Loucy (cell line): ENCODE results near the gene ACLY.
A peak's percentile ranks its signal among the peaks of the same experiment; 100 is the strongest.

ENCODE experiments used
- H2AFZ ChIP-seq: fragments of 200-600 bp; sonication (generic); 2 replicates; pipeline ENCODE4 v1.6.0; 2016; ENCODE audit warnings: antibody characterized with exemption, mild to moderate bottlenecking, low read length, moderate library complexity
- H3F3A ChIP-seq: fragments of 200-600 bp; 2 replicates; pipeline ENCODE4 v1.6.0; 2016; ENCODE audit warnings: antibody characterized with exemption, low read depth, mild to moderate bottlenecking
- H3K27me3 ChIP-seq: fragments of 200-600 bp; sonication (generic); 2 replicates; pipeline ENCODE4 v1.6.1; 2014; ENCODE audit warnings: low read length, mild to moderate bottlenecking; ENCODE audit not compliant: insufficient read depth, poor library complexity, severe bottlenecking
- H3K36me3 ChIP-seq: fragments of 200-600 bp; sonication (generic); 2 replicates; pipeline ENCODE4 v1.6.1; 2016; ENCODE audit warnings: low read length; ENCODE audit not compliant: insufficient read depth
- H3K4me1 ChIP-seq: fragments of 200-600 bp; sonication (generic); 2 replicates; pipeline ENCODE4 v1.5.1; 2014; ENCODE audit warnings: low read length, mild to moderate bottlenecking; ENCODE audit not compliant: insufficient read depth, poor library complexity, severe bottlenecking
- H3K4me2 ChIP-seq: fragments of 200-600 bp; sonication (generic); 2 replicates; pipeline ENCODE4 v1.6.0; 2014; ENCODE audit warnings: antibody characterized with exemption, low read length, low read depth, mild to moderate bottlenecking; ENCODE audit not compliant: poor library complexity, severe bottlenecking
- H3K4me3 ChIP-seq: fragments of 200-600 bp; sonication (generic); 2 replicates; pipeline ENCODE4 v1.5.1; 2014; ENCODE audit warnings: low read length, mild to moderate bottlenecking, mixed read lengths; ENCODE audit not compliant: poor library complexity, severe bottlenecking
- H3K79me2 ChIP-seq: fragments of 200-600 bp; sonication (generic); 2 replicates; pipeline ENCODE4 v1.6.1; 2014; ENCODE audit warnings: low read length; ENCODE audit not compliant: insufficient read depth
- H3K9ac ChIP-seq: fragments of 200-600 bp; sonication (generic); 2 replicates; pipeline ENCODE4 v1.6.0; 2014; ENCODE audit warnings: mild to moderate bottlenecking, low read depth, low read length, moderate library complexity; ENCODE audit not compliant: poor library complexity, severe bottlenecking
- H3K9me2 ChIP-seq: fragments of 200-600 bp; sonication (generic); replicated peaks from 2 replicates; pipeline ENCODE4 v1.6.1; 2016; ENCODE audit warnings: low read depth, low read length, mixed read lengths
- H3K9me3 ChIP-seq: fragments of 200-600 bp; sonication (generic); 2 replicates; pipeline ENCODE4 v1.6.1; 2014; ENCODE audit warnings: mild to moderate bottlenecking, antibody characterized with exemption, low read length, low read depth; ENCODE audit not compliant: insufficient read depth
- H4K20me1 ChIP-seq: fragments of 200-600 bp; sonication (generic); 2 replicates; pipeline ENCODE4 v1.6.0; 2014; ENCODE audit warnings: antibody characterized with exemption, low read length, mild to moderate bottlenecking; ENCODE audit not compliant: insufficient read depth, poor library complexity, severe bottlenecking
- EZH2phosphoT487 ChIP-seq: fragments of 200-600 bp; IDR thresholded peaks from 2 replicates; pipeline ENCODE4 v1.6.1; 2018; ENCODE audit warnings: antibody characterized with exemption, mild to moderate bottlenecking, moderate library complexity, borderline replicate concordance
- TF ChIP-seq, protein P1 (sequence below): fragments of 200-600 bp; sonication (generic); conservative IDR thresholded peaks from 2 replicates; pipeline ENCODE4 v1.5.1; 2014; ENCODE audit warnings: mild to moderate bottlenecking, antibody characterized with exemption, low read length

Gene ACLY

DNA sequence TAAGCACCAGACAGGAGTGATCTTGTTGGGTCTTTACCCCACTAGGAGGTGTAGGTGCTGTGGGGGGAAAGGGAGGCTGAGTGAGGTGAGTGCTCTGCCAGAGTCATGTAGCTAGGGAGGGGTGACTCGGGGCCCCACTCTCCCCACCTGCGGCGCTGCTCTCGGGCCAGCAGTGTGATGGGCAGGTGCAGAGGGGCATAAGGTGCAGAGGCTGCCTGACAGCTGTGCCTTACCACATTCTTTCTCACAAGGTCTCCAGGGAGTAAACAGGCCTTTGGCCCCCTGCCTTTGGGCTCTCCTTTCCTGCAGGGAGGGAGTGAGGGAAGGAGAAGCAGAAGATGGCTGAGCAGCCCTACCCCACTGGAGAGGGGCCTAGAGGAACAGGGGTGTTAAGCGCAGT lies 43.4 kb upstream of the ACLY start:
- no peak for TF ChIP-seq EZH2phosphoT487
- TF ChIP-seq, protein P1, sequence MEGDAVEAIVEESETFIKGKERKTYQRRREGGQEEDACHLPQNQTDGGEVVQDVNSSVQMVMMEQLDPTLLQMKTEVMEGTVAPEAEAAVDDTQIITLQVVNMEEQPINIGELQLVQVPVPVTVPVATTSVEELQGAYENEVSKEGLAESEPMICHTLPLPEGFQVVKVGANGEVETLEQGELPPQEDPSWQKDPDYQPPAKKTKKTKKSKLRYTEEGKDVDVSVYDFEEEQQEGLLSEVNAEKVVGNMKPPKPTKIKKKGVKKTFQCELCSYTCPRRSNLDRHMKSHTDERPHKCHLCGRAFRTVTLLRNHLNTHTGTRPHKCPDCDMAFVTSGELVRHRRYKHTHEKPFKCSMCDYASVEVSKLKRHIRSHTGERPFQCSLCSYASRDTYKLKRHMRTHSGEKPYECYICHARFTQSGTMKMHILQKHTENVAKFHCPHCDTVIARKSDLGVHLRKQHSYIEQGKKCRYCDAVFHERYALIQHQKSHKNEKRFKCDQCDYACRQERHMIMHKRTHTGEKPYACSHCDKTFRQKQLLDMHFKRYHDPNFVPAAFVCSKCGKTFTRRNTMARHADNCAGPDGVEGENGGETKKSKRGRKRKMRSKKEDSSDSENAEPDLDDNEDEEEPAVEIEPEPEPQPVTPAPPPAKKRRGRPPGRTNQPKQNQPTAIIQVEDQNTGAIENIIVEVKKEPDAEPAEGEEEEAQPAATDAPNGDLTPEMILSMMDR = no peak
- H3K9me3 ChIP-seq = no peaks in the 10 kb centered on the region
- H3K36me3 ChIP-seq = no peaks in the 10 kb centered on the region
- peaks cover 9% of the 10 kb centered on the region for H3K79me2 ChIP-seq
- H4K20me1 ChIP-seq = no peaks in the 10 kb centered on the region
- H3K9me2 ChIP-seq = no peaks in the 10 kb centered on the region
- no peak overlapping the region for H3K4me2 ChIP-seq
- H3K27me3 ChIP-seq = no peaks in the 10 kb centered on the region
- no peak overlapping the region for H3K9ac ChIP-seq
- no peak overlapping the region for H3K4me3 ChIP-seq
- H2AFZ ChIP-seq = no peak overlapping the region
- H3K4me1 ChIP-seq = peaks cover 22% of the 10 kb centered on the region
- H3F3A ChIP-seq = no peaks in the 10 kb centered on the region; the same call in 1 of the 2 replicates

DNA sequence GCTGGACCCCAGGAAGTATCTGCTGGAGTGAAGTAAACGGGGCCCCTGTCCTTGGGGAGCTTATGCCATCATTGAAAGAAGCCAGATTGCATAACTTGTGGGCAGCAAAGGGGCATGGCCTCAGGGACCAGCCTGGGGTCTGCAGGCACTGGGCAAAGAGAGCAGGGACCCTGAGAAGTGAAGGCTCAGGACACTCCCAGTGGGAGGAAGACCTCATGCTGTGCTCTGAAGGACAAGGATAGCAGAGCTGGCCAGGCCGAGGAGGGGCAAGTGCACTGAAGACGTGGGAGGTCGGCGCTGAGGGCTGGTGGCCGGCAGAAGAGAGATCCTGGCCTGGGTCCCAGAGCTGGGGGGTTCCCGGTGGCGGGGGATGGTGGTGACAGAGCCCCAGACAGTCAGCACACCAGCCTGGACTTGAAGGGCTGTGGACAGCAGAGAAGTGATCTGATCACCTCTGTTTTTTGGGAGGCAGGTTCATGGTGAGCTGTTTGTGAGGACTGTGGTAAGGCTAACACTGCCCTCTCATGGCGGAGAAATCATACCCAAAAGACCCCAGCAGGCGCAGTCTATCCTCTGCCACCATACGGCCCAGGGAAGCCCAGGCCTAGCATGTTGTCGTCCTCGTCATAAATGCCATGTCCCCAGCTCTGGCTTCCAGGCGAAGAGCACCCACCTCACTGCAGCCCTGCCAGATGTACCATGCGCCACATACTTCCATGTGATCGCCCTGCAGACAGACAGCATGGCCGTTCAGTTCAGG lies 40.8 kb upstream of the ACLY start:
- peaks cover 14% of the 10 kb centered on the region for H3K4me1 ChIP-seq
- no peak overlapping the region for H3K4me2 ChIP-seq
- no peaks in the 10 kb centered on the region for H3K9me3 ChIP-seq
- no peaks in the 10 kb centered on the region for H3K79me2 ChIP-seq
- H4K20me1 ChIP-seq = no peaks in the 10 kb centered on the region
- H2AFZ ChIP-seq = no peak overlapping the region; the same call in 1 of the 2 replicates
- TF ChIP-seq, protein P1 = peak; percentile 64
- TF ChIP-seq EZH2phosphoT487 = no peak
- H3K4me3 ChIP-seq = no peak overlapping the region
- no peak overlapping the region for H3K9ac ChIP-seq
- H3K27me3 ChIP-seq = no peaks in the 10 kb centered on the region
- H3F3A ChIP-seq = no peaks in the 10 kb centered on the region
- H3K36me3 ChIP-seq = no peaks in the 10 kb centered on the region
- H3K9me2 ChIP-seq = no peaks in the 10 kb centered on the region

DNA sequence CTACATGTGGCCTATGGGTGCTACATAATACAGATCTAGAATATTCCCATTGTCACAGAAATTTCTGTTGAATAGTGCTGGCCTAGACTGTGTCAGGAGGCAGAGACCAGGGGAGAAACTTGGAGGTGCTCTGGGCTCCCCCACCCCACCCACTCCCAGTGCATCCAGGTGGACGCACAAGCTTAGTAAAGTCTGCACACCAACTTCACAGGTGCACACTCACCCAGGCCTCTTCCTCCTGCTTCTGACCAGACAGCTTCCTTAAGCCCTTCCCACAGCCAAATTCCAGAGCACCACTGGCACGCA lies 40.2 kb upstream of the ACLY start:
- Histone ChIP-seq H3K9ac (no peak overlapping the region), H3K9me2 (no peaks in the 10 kb centered on the region), H3K4me1 (peaks cover 14% of the 10 kb centered on the region), H3K79me2 (no peaks in the 10 kb centered on the region), H4K20me1 (no peaks in the 10 kb centered on the region), H3K36me3 (no peaks in the 10 kb centered on the region), H3K4me2 (no peak overlapping the region), H3K9me3 (no peaks in the 10 kb centered on the region), H3K27me3 (no peaks in the 10 kb centered on the region), H2AFZ (no peak overlapping the region), H3F3A (no peaks in the 10 kb centered on the region), H3K4me3 (no peak overlapping the region)
- no peak for TF ChIP-seq EZH2phosphoT487
- TF ChIP-seq, protein P1 = no peak
